SK-N-SH (cell line): ENCODE data around the gene CRTC2. TPM values are rescaled to one million over a fixed set of nuclear protein-coding genes. Genes with fewer than 3 reads are reported as not detected.

Source experiments
- CTCF ChIA-PET: fragments of 300-600, 350-600 bp; formaldehyde crosslinking; extraction: SDS; loops from one replicate; lab custom pipeline; 2021; lab: Yijun Ruan, JAX
- POLR2A ChIA-PET: fragments of 350-600 bp; sonication (Branson Sonifier 250); formaldehyde crosslinking; extraction: SDS; loops from one replicate; lab custom pipeline; 2020; ENCODE audit warnings: antibody characterized with exemption, inconsistent platforms; lab: Yijun Ruan, JAX
- DNase-seq: peaks from one replicate; pipeline ENCODE4 v3.0.0; 2012
- H2AFZ ChIP-seq: fragments of 200-600 bp; sonication (generic); 2 replicates; pipeline ENCODE4 v1.8.1; 2016; ENCODE audit warnings: antibody characterized with exemption, mild to moderate bottlenecking, low read depth
- H3F3A ChIP-seq: fragments of 200-600 bp; sonication (generic); replicated peaks from 2 replicates; pipeline ENCODE3; 2016; ENCODE audit warnings: antibody characterized with exemption, mild to moderate bottlenecking; ENCODE audit not compliant: insufficient read depth
- H3K27ac ChIP-seq, 2 experiments: fragments of 200-500 bp in 1 of 2; fragments of 200-600 bp in 1 of 2; sonication (Bioruptor generic) in 1 of 2; sonication (generic), shearing (Covaris generic) in 1 of 2; 2 replicates each; pipeline versions ENCODE4 v1.5.1 to v1.6.1; 2014 to 2016; ENCODE audit warnings: low read depth in 2 of 2, inconsistent platforms in 1 of 2, low read length in 1 of 2, mild to moderate bottlenecking in 1 of 2, mixed read lengths in 1 of 2
- H3K27me3 ChIP-seq: fragments of 200-600 bp; sonication (generic), shearing (Covaris generic); 2 replicates; pipeline ENCODE4 v1.6.1; 2016; ENCODE audit warnings: mixed run types; ENCODE audit not compliant: insufficient read depth
- H3K36me3 ChIP-seq, 2 experiments: fragments of 200-500 bp in 1 of 2; fragments of 200-600 bp in 1 of 2; sonication (Bioruptor generic) in 1 of 2; sonication (generic) in 1 of 2; replicated peaks in 1 of 2; 2 replicates each; pipeline versions ENCODE3 to v1.5.1; 2014 to 2016; ENCODE audit warnings: low read length in 1 of 2, mild to moderate bottlenecking in 1 of 2; ENCODE audit not compliant: insufficient read depth in 2 of 2, control insufficient read depth in 1 of 2
- H3K4me1 ChIP-seq, 2 experiments: fragments of 200-500 bp in 1 of 2; fragments of 200-600 bp in 1 of 2; sonication (Bioruptor generic) in 1 of 2; sonication (generic), shearing (Covaris generic) in 1 of 2; 2 replicates each; pipeline versions ENCODE4 v1.5.1 to v1.6.1; 2014 to 2016; ENCODE audit warnings: low read depth in 1 of 2, low read length in 1 of 2, mixed run types in 1 of 2; ENCODE audit not compliant: insufficient read depth in 2 of 2, control insufficient read depth in 1 of 2
- H3K4me2 ChIP-seq: fragments of 200-600 bp; sonication (generic), shearing (Covaris generic); 2 replicates; pipeline ENCODE4 v1.6.1; 2017; ENCODE audit warnings: mixed run types
- H3K4me3 ChIP-seq, 2 experiments: fragments of 200-500 bp in 1 of 2; fragments of 200-600 bp in 1 of 2; sonication (Bioruptor generic) in 1 of 2; sonication (generic), shearing (Covaris generic) in 1 of 2; 2 replicates each; pipeline versions ENCODE4 v1.5.1 to v1.8.1; 2014 to 2016; ENCODE audit warnings: low read depth in 2 of 2, inconsistent platforms in 1 of 2, low read length in 1 of 2, mild to moderate bottlenecking in 1 of 2, mixed read lengths in 1 of 2, moderate library complexity in 1 of 2
- H3K79me2 ChIP-seq: fragments of 200-600 bp; sonication (generic); 2 replicates; pipeline ENCODE4 v1.8.1; 2017; ENCODE audit warnings: mild to moderate bottlenecking; ENCODE audit not compliant: insufficient read depth
- H3K9ac ChIP-seq: fragments of 200-600 bp; sonication (generic); 2 replicates; pipeline ENCODE4 v1.6.1; 2017; ENCODE audit warnings: mixed run types
- H3K9me2 ChIP-seq: fragments of 200-600 bp; sonication (generic); 2 replicates; pipeline ENCODE4 v1.6.1; 2017; ENCODE audit warnings: mixed run types
- H3K9me3 ChIP-seq: fragments of 200-600 bp; sonication (generic); 2 replicates; pipeline ENCODE4 v1.6.1; 2017; ENCODE audit warnings: mixed run types, mild to moderate bottlenecking, moderate library complexity
- H4K20me1 ChIP-seq: fragments of 200-600 bp; sonication (generic); 2 replicates; pipeline ENCODE4 v1.6.1; 2017; ENCODE audit warnings: mild to moderate bottlenecking, mixed run types; ENCODE audit not compliant: insufficient read depth
- CHD2 ChIP-seq: fragments of 150-350 bp; IDR thresholded peaks from 2 replicates; pipeline ENCODE4 v1.6.1; 2018; ENCODE audit warnings: low read length; ENCODE audit not compliant: partially characterized antibody
- ELF1 ChIP-seq: IDR thresholded peaks from 2 replicates; pipeline ENCODE4 v1.4.0; 2012
- EP300 ChIP-seq, 2 experiments: IDR thresholded peaks; 2 replicates each; pipeline versions ENCODE4 v1.4.0 to v1.6.1; 2012; ENCODE audit warnings: borderline replicate concordance in 1 of 2, low read depth in 1 of 2, low read length in 1 of 2
- FOSL2 ChIP-seq: IDR thresholded peaks from 2 replicates; pipeline ENCODE4 v1.4.0; 2012; ENCODE audit warnings: low read depth, mild to moderate bottlenecking, moderate library complexity, borderline replicate concordance
- FOXM1 ChIP-seq: IDR thresholded peaks from 2 replicates; pipeline ENCODE4 v1.4.0; 2012; ENCODE audit warnings: low read depth, mild to moderate bottlenecking
- GABPA ChIP-seq: IDR thresholded peaks from 2 replicates; pipeline ENCODE4 v1.4.0; 2012; ENCODE audit warnings: low read depth, mild to moderate bottlenecking
- GATA2 ChIP-seq: sonication (generic); formaldehyde crosslinking; IDR thresholded peaks from 2 replicates; pipeline ENCODE4 v1.5.0; 2020; ENCODE audit warnings: mild to moderate bottlenecking, missing genetic modification reagents
- JUND ChIP-seq: IDR thresholded peaks from 2 replicates; pipeline ENCODE4 v1.4.0; 2012
- MXI1 ChIP-seq: IDR thresholded peaks from 2 replicates; pipeline ENCODE4 v1.6.1; 2012; ENCODE audit warnings: mild to moderate bottlenecking, low read depth, low read length, improper control_type of control experiment
- POLR2AphosphoS5 ChIP-seq: IDR thresholded peaks from 2 replicates; pipeline ENCODE4 v1.6.1; 2012; ENCODE audit warnings: low read depth, low read length
- RAD21 ChIP-seq: IDR thresholded peaks from 2 replicates; pipeline ENCODE4 v1.6.1; 2012; ENCODE audit warnings: mild to moderate bottlenecking, low read length
- RCOR1 ChIP-seq: fragments of 150-350 bp; IDR thresholded peaks from 2 replicates; pipeline ENCODE4 v1.6.1; 2017; ENCODE audit warnings: antibody characterized with exemption, low read length
- RFX5 ChIP-seq: IDR thresholded peaks from 2 replicates; pipeline ENCODE4 v1.6.1; 2012; ENCODE audit warnings: mild to moderate bottlenecking, improper control_type of control experiment, low read length
- RXRA ChIP-seq: IDR thresholded peaks from 2 replicates; pipeline ENCODE4 v1.4.0; 2012; ENCODE audit warnings: low read depth, mild to moderate bottlenecking, borderline replicate concordance
- SIN3A ChIP-seq: IDR thresholded peaks from 2 replicates; pipeline ENCODE4 v1.6.1; 2012; ENCODE audit warnings: low read depth, mild to moderate bottlenecking, low read length, moderate library complexity, borderline replicate concordance
- SMC3 ChIP-seq: IDR thresholded peaks from 2 replicates; pipeline ENCODE4 v1.6.1; 2012; ENCODE audit warnings: low read depth, low read length, improper control_type of control experiment
- TAF1 ChIP-seq: IDR thresholded peaks from 2 replicates; pipeline ENCODE4 v1.6.1; 2012; ENCODE audit warnings: low read depth, mild to moderate bottlenecking, low read length, moderate library complexity, borderline replicate concordance
- TCF12 ChIP-seq: IDR thresholded peaks from 2 replicates; pipeline ENCODE4 v1.4.0; 2012
- YY1 ChIP-seq: IDR thresholded peaks from 2 replicates; pipeline ENCODE4 v1.4.0; 2012; ENCODE audit warnings: low read depth, mild to moderate bottlenecking
- WGBS: methylation state at CpG from one replicate; pipeline ENCODE4 v1.1.6; 2017; ENCODE audit warnings: low lambda C conversion rate; 5-methylcytosine and 5-hydroxymethylcytosine counted together
- polyA plus RNA-seq, 3 experiments: library from polyadenylated mRNA; depleted of rRNA; stranded (reverse); fragments of >200 nt; gene quantifications; 2 replicates each; pipeline ENCODE4 v1.2.3, GENCODE V29; 2012
- TF ChIP-seq, protein P1 (sequence below): IDR thresholded peaks from 2 replicates; pipeline ENCODE4 v1.4.0; 2012; ENCODE audit warnings: low read depth
- TF ChIP-seq, protein P2 (sequence below): fragments of 150-350 bp; IDR thresholded peaks from 2 replicates; pipeline ENCODE4 v1.6.1; 2017; ENCODE audit warnings: antibody characterized with exemption, low read length, low read depth, borderline replicate concordance
- TF ChIP-seq, protein P3 (sequence below): IDR thresholded peaks from 2 replicates; pipeline ENCODE4; 2012
- TF ChIP-seq, protein P4 (sequence below): fragments of 150-350 bp; IDR thresholded peaks from 2 replicates; pipeline ENCODE4 v1.6.1; 2016; ENCODE audit warnings: mild to moderate bottlenecking, low read depth, low read length
- TF ChIP-seq, protein P5 (sequence below): IDR thresholded peaks from 2 replicates; pipeline ENCODE4 v1.4.0; 2012; ENCODE audit warnings: low read depth, borderline replicate concordance
- TF ChIP-seq, protein P6 (sequence below): fragments of 200-600 bp; sonication (generic); IDR thresholded peaks from 2 replicates; pipeline ENCODE4 v1.6.1; 2017; ENCODE audit warnings: antibody characterized with exemption, mild to moderate bottlenecking, moderate library complexity

The CRTC2 gene
- polyA plus RNA-seq, 1 of the 3 experiments (the other 2 are of a cell fraction), result 25.5 TPM

DNA sequence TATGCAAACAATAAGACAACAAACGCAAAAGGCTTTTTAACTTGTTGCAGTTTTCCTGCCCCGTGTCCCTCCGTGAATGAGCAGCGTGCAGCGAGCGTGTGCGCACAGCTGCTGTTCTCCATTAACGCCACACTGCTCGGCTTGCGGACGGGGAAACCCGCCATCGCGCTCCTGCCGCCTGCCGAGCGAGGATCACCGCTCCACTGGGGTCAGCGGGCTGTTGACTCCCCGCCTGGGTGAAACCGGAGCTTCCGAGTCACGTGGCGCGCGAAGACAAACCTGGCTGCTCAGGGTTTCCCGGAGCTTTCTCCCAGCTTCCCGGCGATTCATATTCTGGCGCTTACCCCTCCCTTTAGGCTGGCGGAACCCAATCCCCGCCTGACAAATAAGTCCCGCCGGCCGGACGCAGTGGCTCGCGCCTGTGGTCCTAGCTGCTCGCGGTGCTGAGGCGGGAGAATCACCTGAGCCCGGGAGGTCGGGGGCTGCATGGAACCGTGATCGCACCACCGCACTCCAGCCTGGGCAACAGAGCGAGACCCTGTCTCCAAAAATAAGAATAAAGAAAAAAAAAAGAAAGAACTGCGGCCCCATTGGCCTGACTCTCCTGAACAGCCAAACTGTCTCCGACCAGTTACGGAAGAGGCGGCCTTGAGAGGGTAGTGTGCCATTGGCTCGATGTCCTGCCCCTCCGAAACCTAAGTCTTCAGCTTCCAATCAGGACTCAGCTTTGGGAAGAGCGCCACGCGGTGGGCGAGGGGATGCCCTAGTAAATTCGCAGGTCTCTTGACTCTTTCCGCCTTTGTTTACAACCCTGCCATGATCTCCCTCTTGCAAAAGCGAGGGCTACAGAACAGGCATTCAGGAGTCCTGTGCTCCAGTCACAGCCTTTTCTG is 8.9 kb upstream of the CRTC2 start, which contains the start of gene CREB3L4:
CREB3L4 (plus strand) TSS at position 796 of the 893 bp plus-strand sequence. CDS start 624 bp downstream, outside the sequence.
- Histone ChIP-seq H3K9me2 (no peaks in the 10 kb centered on the region), H4K20me1 (no peaks in the 10 kb centered on the region), H3K9ac (peak within 1 kb of the TSS; percentile 74), H3K4me1 (peaks cover 0 to 26% of the 10 kb centered on the region in 2 experiments; a peak in 2 of 4 replicates), H3F3A (peaks cover 14% of the 10 kb centered on the region), H3K79me2 (peaks cover 35% of the 10 kb centered on the region), H2AFZ (peak within 1 kb of the TSS; percentile 85), H3K4me3 (peak within 1 kb of the TSS; percentile 61 to 85), H3K27me3 (no peaks in the 10 kb centered on the region), H3K4me2 (peak within 1 kb of the TSS; percentile 95), H3K9me3 (no peaks in the 10 kb centered on the region), H3K27ac (peak within 1 kb of the TSS; percentile 77 to 87), H3K36me3 (no peaks in the 10 kb centered on the region)
- DNase-seq, result peak; percentile 87
- TF ChIP-seq YY1 (peak; percentile 75), JUND (no peak), SMC3 (no peak; the same call in 1 of the 2 replicates), RCOR1 (0 out of 2 replicates have a peak, but pooled peaks have one; percentile 35), ELF1 (peak; percentile 68), TCF12 (peak; percentile 33; the same call in 1 of the 2 replicates), GATA2 (CRISPR knock-in tag) (no peak), MXI1 (peak; percentile 98), GABPA (peak; percentile 71), FOXM1 (no peak), POLR2AphosphoS5 (peak; percentile 88), TAF1 (peak; percentile 77), SIN3A (peak; percentile 97), RAD21 (peak; percentile 32; the same call in 1 of the 2 replicates), RFX5 (peak; percentile 78; the same call in 1 of the 2 replicates), RXRA (no peak), FOSL2 (peak; percentile 18; the same call in 1 of the 2 replicates), CHD2 (peak; percentile 67), EP300 (IDR thresholded peaks at IDR 0.05; ENCODE audit: borderline replicate concordance in 1 of 2, low read depth in 1 of 2, low read length in 1 of 2) (0 out of 4 replicates have a peak, but pooled peaks of 1 of the 2 experiments have one; percentile 6)
- TF ChIP-seq, protein P1, sequence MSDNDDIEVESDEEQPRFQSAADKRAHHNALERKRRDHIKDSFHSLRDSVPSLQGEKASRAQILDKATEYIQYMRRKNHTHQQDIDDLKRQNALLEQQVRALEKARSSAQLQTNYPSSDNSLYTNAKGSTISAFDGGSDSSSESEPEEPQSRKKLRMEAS, result peak; percentile 96
- TF ChIP-seq, protein P2, sequence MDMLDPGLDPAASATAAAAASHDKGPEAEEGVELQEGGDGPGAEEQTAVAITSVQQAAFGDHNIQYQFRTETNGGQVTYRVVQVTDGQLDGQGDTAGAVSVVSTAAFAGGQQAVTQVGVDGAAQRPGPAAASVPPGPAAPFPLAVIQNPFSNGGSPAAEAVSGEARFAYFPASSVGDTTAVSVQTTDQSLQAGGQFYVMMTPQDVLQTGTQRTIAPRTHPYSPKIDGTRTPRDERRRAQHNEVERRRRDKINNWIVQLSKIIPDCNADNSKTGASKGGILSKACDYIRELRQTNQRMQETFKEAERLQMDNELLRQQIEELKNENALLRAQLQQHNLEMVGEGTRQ, result peak; percentile 79
- TF ChIP-seq, protein P3, sequence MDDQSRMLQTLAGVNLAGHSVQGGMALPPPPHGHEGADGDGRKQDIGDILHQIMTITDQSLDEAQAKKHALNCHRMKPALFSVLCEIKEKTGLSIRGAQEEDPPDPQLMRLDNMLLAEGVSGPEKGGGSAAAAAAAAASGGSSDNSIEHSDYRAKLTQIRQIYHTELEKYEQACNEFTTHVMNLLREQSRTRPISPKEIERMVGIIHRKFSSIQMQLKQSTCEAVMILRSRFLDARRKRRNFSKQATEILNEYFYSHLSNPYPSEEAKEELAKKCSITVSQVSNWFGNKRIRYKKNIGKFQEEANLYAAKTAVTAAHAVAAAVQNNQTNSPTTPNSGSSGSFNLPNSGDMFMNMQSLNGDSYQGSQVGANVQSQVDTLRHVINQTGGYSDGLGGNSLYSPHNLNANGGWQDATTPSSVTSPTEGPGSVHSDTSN, result peak; percentile 99
- TF ChIP-seq, protein P4, sequence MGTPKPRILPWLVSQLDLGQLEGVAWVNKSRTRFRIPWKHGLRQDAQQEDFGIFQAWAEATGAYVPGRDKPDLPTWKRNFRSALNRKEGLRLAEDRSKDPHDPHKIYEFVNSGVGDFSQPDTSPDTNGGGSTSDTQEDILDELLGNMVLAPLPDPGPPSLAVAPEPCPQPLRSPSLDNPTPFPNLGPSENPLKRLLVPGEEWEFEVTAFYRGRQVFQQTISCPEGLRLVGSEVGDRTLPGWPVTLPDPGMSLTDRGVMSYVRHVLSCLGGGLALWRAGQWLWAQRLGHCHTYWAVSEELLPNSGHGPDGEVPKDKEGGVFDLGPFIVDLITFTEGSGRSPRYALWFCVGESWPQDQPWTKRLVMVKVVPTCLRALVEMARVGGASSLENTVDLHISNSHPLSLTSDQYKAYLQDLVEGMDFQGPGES, result peak; percentile 80
- TF ChIP-seq, protein P5, sequence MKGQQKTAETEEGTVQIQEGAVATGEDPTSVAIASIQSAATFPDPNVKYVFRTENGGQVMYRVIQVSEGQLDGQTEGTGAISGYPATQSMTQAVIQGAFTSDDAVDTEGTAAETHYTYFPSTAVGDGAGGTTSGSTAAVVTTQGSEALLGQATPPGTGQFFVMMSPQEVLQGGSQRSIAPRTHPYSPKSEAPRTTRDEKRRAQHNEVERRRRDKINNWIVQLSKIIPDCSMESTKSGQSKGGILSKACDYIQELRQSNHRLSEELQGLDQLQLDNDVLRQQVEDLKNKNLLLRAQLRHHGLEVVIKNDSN, result peak; percentile 94
- TF ChIP-seq, protein P6, sequence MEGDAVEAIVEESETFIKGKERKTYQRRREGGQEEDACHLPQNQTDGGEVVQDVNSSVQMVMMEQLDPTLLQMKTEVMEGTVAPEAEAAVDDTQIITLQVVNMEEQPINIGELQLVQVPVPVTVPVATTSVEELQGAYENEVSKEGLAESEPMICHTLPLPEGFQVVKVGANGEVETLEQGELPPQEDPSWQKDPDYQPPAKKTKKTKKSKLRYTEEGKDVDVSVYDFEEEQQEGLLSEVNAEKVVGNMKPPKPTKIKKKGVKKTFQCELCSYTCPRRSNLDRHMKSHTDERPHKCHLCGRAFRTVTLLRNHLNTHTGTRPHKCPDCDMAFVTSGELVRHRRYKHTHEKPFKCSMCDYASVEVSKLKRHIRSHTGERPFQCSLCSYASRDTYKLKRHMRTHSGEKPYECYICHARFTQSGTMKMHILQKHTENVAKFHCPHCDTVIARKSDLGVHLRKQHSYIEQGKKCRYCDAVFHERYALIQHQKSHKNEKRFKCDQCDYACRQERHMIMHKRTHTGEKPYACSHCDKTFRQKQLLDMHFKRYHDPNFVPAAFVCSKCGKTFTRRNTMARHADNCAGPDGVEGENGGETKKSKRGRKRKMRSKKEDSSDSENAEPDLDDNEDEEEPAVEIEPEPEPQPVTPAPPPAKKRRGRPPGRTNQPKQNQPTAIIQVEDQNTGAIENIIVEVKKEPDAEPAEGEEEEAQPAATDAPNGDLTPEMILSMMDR, result peak; percentile 49
- CTCF ChIA-PET, result interaction anchor here (0.6 to 7.0 kb wide), 19 partner anchors 9 to 1890 kb away, joined by 3 to 44 read pairs (median 4); partner anchors contain the start of genes CRTC2, DENND4B, GATAD2B and JTB
- POLR2A ChIA-PET, result interaction anchor here (0.6 to 3.6 kb wide), 17 partner anchors 10 to 554 kb away, joined by 3 to 69 read pairs (median 5); partner anchors contain the start of genes CRTC2, DENND4B, JTB and RAB13
- WGBS, result under 1% methylated on average over 35 of the region's 60 CpGs
